Astrocyte (in vitro differentiated cells and primary cell): ENCODE data around the gene GREB1. TPM values are rescaled to one million over a fixed set of nuclear protein-coding genes. Genes with fewer than 3 reads are reported as not detected.

Experiments
- DNase-seq: peaks from one replicate; pipeline ENCODE4 v3.0.0-alpha.2; 2010; ENCODE audit warnings: low read depth
- FAIRE-seq: peaks from 2 replicates; lab custom pipeline; 2011; peaks lifted over from hg19 to GRCh38; lab: Jason Lieb, UNC
- H2AFZ ChIP-seq: 2 replicates; pipeline ENCODE4 v1.6.0; 2012; ENCODE audit warnings: low read depth, low read length, inconsistent platforms
- H3K27ac ChIP-seq: 2 replicates; pipeline ENCODE4 v1.5.1; 2011; ENCODE audit warnings: low read depth, low read length, inconsistent platforms
- H3K27me3 ChIP-seq: 2 replicates; pipeline ENCODE4 v1.6.0; 2011; ENCODE audit warnings: low read length, inconsistent platforms; ENCODE audit not compliant: insufficient read depth
- H3K36me3 ChIP-seq: 2 replicates; pipeline ENCODE4 v1.5.1; 2011; ENCODE audit warnings: low read length, inconsistent platforms; ENCODE audit not compliant: insufficient read depth
- H3K4me1 ChIP-seq: 2 replicates; pipeline ENCODE4 v1.5.1; 2011; ENCODE audit warnings: low read length, inconsistent platforms; ENCODE audit not compliant: insufficient read depth
- H3K4me2 ChIP-seq: 2 replicates; pipeline ENCODE4 v1.6.0; 2012; ENCODE audit warnings: low read length, inconsistent platforms
- H3K4me3 ChIP-seq: 2 replicates; pipeline ENCODE4 v1.5.1; 2011; ENCODE audit warnings: low read depth, mild to moderate bottlenecking, low read length, inconsistent platforms; ENCODE audit not compliant: insufficient read depth
- H3K79me2 ChIP-seq: 2 replicates; pipeline ENCODE4 v1.6.0; 2012; ENCODE audit warnings: mild to moderate bottlenecking, low read length, inconsistent platforms; ENCODE audit not compliant: insufficient read depth
- H3K9ac ChIP-seq: 2 replicates; pipeline ENCODE4 v1.6.0; 2012; ENCODE audit warnings: mild to moderate bottlenecking, low read length, inconsistent platforms
- H3K9me3 ChIP-seq: 2 replicates; pipeline ENCODE4 v1.5.1; 2012; ENCODE audit warnings: low read depth, mild to moderate bottlenecking, low read length, inconsistent platforms; ENCODE audit not compliant: insufficient read depth
- H4K20me1 ChIP-seq: 2 replicates; pipeline ENCODE4 v1.6.0; 2012; ENCODE audit warnings: low read length, inconsistent platforms; ENCODE audit not compliant: insufficient read depth
- H3K27ac Mint-ChIP-seq: one replicate; pipeline ENCODE4 v1.8.0; 2021; ENCODE audit warnings: mild to moderate bottlenecking, mixed read lengths; ENCODE audit not compliant: unreplicated experiment
- H3K27me3 Mint-ChIP-seq: one replicate; pipeline ENCODE4 v1.8.0; 2021; ENCODE audit warnings: low read depth, mixed read lengths; ENCODE audit not compliant: unreplicated experiment
- H3K36me3 Mint-ChIP-seq: one replicate; pipeline ENCODE4 v1.8.0; 2021; ENCODE audit warnings: low read depth, mixed read lengths; ENCODE audit not compliant: unreplicated experiment
- H3K4me1 Mint-ChIP-seq: one replicate; pipeline ENCODE4 v1.8.0; 2021; ENCODE audit warnings: low read depth, mixed read lengths; ENCODE audit not compliant: unreplicated experiment
- H3K4me3 Mint-ChIP-seq: one replicate; pipeline ENCODE4 v1.8.0; 2021; ENCODE audit warnings: mild to moderate bottlenecking, moderate library complexity, mixed read lengths; ENCODE audit not compliant: unreplicated experiment
- H3K9me3 Mint-ChIP-seq: one replicate; pipeline ENCODE4 v1.8.0; 2021; ENCODE audit warnings: mild to moderate bottlenecking, mixed read lengths; ENCODE audit not compliant: unreplicated experiment
- EZH2 ChIP-seq: IDR thresholded peaks from 2 replicates; pipeline ENCODE4 v1.6.1; 2012; ENCODE audit warnings: mild to moderate bottlenecking, low read length, inconsistent platforms; ENCODE audit not compliant: insufficient read depth
- total RNA-seq: library from RNA; stranded (reverse); gene quantifications from 2 replicates; pipeline ENCODE4 v1.2.1, GENCODE V29; 2021
- TF ChIP-seq, protein P1 (sequence below): IDR thresholded peaks from 2 replicates; pipeline ENCODE4 v1.5.1; 2011; ENCODE audit warnings: low read depth, mild to moderate bottlenecking, inconsistent platforms, low read length, moderate library complexity; ENCODE audit not compliant: insufficient read depth

The GREB1 gene
- total RNA-seq, 1 donor from 2014 or later: 14.5 TPM

GRCh38 chr2:11657646-11658045, 123.8 kb downstream of the GREB1 start:
- peaks cover 3% of the 10 kb centered on the region for H3K4me1 Mint-ChIP-seq
- H4K20me1 ChIP-seq: no peaks in the 10 kb centered on the region
- no peaks in the 10 kb centered on the region for H3K36me3 Mint-ChIP-seq
- H3K9me3 Mint-ChIP-seq: peaks cover 3% of the 10 kb centered on the region
- no peak for DNase-seq
- H3K79me2 ChIP-seq: no peaks in the 10 kb centered on the region
- H3K4me3 ChIP-seq: no peak overlapping the region
- no peak overlapping the region for H3K4me2 ChIP-seq
- no peak overlapping the region for H3K27ac Mint-ChIP-seq
- H3K9me3 ChIP-seq: no peaks in the 10 kb centered on the region
- no peak for FAIRE-seq
- no peak for TF ChIP-seq EZH2
- TF ChIP-seq, protein P1, sequence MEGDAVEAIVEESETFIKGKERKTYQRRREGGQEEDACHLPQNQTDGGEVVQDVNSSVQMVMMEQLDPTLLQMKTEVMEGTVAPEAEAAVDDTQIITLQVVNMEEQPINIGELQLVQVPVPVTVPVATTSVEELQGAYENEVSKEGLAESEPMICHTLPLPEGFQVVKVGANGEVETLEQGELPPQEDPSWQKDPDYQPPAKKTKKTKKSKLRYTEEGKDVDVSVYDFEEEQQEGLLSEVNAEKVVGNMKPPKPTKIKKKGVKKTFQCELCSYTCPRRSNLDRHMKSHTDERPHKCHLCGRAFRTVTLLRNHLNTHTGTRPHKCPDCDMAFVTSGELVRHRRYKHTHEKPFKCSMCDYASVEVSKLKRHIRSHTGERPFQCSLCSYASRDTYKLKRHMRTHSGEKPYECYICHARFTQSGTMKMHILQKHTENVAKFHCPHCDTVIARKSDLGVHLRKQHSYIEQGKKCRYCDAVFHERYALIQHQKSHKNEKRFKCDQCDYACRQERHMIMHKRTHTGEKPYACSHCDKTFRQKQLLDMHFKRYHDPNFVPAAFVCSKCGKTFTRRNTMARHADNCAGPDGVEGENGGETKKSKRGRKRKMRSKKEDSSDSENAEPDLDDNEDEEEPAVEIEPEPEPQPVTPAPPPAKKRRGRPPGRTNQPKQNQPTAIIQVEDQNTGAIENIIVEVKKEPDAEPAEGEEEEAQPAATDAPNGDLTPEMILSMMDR: no peak
- no peak overlapping the region for H3K4me3 Mint-ChIP-seq
- H3K9ac ChIP-seq: no peak overlapping the region
- no peak overlapping the region for H3K27ac ChIP-seq
- H3K27me3 Mint-ChIP-seq: peaks cover 34% of the 10 kb centered on the region
- peaks cover 26% of the 10 kb centered on the region for H3K27me3 ChIP-seq
- no peaks in the 10 kb centered on the region for H3K36me3 ChIP-seq
- H3K4me1 ChIP-seq: no peaks in the 10 kb centered on the region
- H2AFZ ChIP-seq: no peak overlapping the region

DNA sequence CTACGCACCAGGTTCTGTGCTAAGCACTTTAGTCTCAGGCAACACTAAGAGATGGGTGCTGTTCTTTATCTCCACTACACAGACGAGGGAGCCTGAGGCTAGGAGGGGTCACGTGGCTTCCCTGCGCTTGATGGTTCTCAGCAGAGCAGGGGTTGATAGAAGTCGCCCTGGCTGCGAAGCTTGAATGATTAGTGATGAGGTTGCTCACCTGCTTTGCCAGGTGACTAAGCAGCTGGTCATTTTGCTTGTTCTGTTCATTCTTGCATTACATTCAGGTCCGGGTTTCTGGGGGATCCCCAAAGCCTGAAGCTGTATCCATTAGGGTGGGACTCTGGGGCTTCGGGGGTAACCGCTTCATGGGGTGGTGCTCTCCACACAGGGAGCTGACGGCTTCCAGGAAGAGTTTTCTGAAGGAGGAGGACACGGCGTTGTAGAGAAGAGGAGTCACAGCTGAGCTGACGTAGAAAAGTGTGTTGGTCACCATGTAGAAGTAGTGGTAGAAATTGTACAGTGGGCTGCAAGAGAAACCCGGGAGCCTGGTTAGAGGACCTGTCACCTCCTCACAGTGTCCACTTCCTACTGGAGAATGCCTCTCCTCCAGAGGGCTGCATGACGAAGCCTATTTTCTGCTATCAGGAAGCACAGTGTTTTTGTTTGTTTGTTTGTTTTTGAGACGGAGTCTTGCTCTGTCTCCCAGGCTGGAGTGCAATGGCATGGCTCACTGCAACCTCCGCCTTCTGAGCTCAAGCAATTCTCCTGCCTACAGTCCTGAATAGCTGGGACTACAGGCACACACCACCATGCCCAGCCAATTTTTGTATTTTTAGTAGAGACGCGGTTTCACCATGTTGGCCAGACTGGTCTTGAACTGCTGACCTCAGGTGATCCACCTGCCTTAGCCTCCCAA, 124.6 kb downstream of the GREB1 start:
- no peak for TF ChIP-seq EZH2
- TF ChIP-seq, protein P1: no peak
- Histone ChIP-seq H3K4me2 (no peak overlapping the region), H3K27me3 (peaks cover 26% of the 10 kb centered on the region), H3K79me2 (no peaks in the 10 kb centered on the region), H3K9me3 (no peaks in the 10 kb centered on the region), H3K27ac (no peak overlapping the region), H3K4me3 (no peak overlapping the region), H4K20me1 (no peaks in the 10 kb centered on the region), H3K36me3 (no peaks in the 10 kb centered on the region), H2AFZ (no peak overlapping the region), H3K9ac (no peak overlapping the region), H3K4me1 (no peaks in the 10 kb centered on the region)
- DNase-seq: no peak
- Mint-ChIP-seq H3K4me3 (no peak overlapping the region), H3K36me3 (no peaks in the 10 kb centered on the region), H3K27me3 (peaks cover 34% of the 10 kb centered on the region), H3K4me1 (no peaks in the 10 kb centered on the region), H3K9me3 (peaks cover 10% of the 10 kb centered on the region), H3K27ac (no peak overlapping the region)
- FAIRE-seq: no peak

DNA sequence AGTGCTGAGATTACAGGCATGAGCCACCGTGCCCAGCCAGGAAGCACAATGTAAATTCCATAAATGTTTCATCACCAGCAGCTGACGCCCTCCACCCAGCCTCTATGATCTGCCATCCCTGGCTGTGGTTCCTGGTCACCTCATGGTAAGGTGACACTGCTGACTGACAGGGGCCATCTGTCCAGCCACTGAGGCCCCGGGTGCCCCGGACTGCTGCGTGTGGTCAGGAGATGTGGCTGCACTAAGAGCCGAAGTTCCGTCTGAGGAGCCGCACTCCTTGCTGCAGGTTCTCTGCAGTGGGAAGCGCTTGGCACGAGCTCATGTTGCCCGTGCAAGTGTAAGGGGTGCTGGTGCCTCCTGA, 125.2 kb downstream of the GREB1 start:
- H4K20me1 ChIP-seq: no peaks in the 10 kb centered on the region
- Mint-ChIP-seq H3K27me3 (peaks cover 34% of the 10 kb centered on the region), H3K4me3 (no peak overlapping the region)

More for the DNA sequence above, 125.2 kb downstream of the GREB1 start:
- Histone ChIP-seq H2AFZ (no peak overlapping the region), H3K4me3 (no peak overlapping the region), H3K36me3 (no peaks in the 10 kb centered on the region), H3K9ac (no peak overlapping the region), H3K27ac (no peak overlapping the region), H3K9me3 (no peaks in the 10 kb centered on the region), H3K79me2 (no peaks in the 10 kb centered on the region), H3K4me1 (no peaks in the 10 kb centered on the region), H3K27me3 (peaks cover 26% of the 10 kb centered on the region), H3K4me2 (no peak overlapping the region)
- no peak for DNase-seq
- H3K36me3 Mint-ChIP-seq: no peaks in the 10 kb centered on the region
- H3K9me3 Mint-ChIP-seq: peaks cover 10% of the 10 kb centered on the region
- no peaks in the 10 kb centered on the region for H3K4me1 Mint-ChIP-seq
- TF ChIP-seq EZH2: no peak
- TF ChIP-seq, protein P1: no peak
- no peak overlapping the region for H3K27ac Mint-ChIP-seq
- no peak for FAIRE-seq
